HG02981 (cell line): ENCODE measurements around the gene RARG.
"Not testable (repeated sequence)": the region's sequence is repeated elsewhere in the genome, so short reads cannot be mapped to it uniquely, and the experiment has no call there.

ENCODE experiments used
- ATAC-seq: cut with Tn5 transposase; IDR thresholded peaks from one replicate; pipeline ENCODE4 v1.9.1; 2021; ENCODE audit warnings: mild to moderate bottlenecking, moderate library complexity; ENCODE audit not compliant: unreplicated experiment

RARG gene

DNA sequence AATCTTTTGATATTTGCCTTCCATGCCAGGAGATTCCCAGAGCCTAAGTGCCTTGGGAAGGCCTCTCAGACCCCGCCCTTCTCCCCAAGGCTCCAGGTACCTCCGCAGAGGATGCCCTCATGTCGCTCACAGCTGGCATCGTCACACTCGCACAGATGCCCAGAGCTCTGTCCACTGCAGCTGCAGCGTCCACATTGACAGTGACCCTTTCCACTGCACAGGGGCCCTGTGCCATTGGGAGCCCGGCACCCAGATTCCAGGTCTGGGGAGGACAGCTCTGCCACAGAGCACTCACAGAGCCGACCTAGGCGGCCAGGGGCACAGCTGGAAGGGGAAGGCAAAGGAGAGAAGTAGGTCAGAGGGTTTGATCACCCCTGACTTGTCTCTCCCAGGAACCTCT is 39.0 kb downstream of the RARG start:
- ATAC-seq: no peak

DNA sequence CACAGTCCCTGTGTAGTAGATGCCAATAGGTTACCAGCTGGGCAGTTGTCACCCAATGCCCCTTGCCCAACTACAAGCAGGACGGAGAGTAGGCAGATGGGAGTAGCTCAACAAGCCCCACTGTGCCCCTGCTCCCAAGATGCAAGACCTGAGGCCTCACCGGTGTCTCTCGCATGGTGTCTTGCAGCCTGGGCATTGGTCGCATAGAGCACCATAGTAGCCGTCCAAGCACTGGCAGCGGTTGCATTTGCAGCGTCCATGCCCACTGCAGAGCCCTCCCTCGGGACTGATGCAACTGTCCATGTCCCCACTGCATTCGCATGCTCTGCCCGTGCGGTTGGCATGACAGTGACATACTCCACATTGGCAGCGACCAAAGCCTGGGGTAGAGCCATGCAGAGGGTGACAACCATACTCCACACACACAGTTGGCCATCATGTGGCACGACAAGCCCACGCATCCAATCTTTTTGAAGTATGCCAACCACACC is 39.4 kb downstream of the RARG start:
- ATAC-seq: no peak

DNA sequence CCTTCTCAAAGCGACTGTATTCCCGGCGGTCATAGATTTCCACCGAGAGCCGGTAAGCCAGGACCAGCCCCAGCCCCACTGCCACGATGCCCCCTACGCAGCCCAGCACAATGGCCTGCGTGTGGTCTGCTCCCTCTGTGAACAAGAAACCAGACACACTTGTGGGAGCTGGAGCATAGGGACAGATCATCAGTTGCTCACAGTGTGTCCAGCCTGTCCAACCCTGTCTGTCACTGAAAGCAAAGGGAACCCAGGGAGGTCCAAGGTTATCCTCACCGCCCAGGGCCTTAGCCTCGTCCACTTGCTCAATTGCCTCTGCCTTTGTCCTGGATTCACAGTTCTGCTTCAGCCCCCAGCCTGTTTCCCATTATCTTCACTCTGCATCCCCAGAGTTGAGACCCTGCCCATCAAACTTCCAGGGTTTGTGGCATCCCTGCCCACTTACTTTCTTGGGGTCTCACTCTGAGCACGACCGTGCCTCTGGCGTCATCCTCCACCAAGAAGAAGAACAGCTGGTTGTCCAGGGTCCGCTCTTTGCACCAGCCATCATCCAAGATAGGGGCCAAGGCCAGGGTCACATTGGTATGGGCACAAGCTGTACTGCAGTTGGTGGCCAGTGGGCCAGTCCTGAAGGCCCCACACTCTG is 40.0 kb downstream of the RARG start:
- ATAC-seq: no peak

DNA sequence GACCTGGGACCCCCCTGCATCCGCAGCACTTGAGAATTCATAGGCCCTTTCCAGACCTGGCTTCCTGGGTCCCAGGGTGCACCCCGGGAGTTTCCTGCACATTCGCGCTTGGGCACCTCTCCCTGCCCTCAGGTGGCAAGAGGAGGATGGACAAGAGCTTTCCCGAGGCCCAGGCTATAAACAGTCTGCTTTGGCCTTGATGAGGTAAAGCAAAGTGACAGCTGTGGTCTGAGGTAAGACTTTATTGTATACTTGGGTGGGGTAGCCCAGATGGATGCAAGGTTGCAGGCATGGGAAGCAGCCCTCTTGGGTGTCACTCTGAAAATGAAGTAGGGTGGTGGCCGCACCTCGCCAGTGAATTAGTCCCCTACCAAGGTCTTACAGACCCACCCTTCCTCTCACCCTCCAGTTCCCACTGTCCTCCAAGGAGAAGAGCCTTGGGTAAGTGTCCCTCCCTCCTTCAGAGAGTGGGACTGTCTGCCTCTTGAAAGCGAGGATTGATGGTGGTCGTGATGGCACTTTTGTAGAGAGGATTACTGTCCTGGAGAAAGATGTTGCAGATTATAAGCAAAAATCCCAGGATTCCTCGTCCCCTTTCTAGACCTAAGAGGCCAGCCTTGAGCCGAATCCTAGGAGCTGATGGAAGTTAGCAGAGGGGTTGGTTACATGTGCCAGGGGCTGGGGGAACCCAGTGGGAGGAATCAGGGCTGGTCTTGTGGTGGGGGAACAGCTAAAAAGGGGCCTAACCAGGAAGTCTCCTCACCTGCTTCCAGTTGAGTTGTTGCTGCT is 40.7 kb downstream of the RARG start:
- no peak for ATAC-seq

DNA sequence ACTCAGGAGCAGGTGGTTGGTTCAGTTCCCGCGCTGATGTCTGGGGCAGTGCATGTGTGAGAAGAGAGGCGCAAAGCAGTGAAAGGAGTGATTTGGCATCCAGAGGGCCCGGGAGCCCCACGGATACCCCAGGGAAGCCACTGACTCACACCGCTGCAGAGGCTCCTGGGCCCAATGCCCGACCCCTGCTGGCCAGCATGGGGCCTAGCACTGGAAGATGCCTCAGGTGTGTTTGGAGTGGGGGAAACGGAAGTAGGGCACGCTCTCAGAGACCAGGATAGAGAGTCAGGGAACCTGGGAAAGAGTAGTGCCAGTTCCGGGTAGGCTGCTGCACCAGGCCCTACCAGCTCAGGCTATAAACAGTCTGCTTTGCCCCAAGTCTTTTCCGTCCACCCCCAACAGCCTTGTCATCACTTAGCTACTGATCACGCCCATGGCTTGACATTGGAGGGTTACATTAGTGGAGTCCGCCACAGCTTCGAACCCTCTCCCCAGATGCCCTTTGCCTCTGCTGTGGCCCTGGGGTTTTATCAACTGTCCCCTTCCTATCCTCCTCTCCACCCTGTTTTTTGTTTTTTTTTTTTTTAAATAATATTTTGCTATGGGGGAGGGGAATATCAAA is 41.8 kb downstream of the RARG start:
- ATAC-seq: peak; percentile 42

DNA sequence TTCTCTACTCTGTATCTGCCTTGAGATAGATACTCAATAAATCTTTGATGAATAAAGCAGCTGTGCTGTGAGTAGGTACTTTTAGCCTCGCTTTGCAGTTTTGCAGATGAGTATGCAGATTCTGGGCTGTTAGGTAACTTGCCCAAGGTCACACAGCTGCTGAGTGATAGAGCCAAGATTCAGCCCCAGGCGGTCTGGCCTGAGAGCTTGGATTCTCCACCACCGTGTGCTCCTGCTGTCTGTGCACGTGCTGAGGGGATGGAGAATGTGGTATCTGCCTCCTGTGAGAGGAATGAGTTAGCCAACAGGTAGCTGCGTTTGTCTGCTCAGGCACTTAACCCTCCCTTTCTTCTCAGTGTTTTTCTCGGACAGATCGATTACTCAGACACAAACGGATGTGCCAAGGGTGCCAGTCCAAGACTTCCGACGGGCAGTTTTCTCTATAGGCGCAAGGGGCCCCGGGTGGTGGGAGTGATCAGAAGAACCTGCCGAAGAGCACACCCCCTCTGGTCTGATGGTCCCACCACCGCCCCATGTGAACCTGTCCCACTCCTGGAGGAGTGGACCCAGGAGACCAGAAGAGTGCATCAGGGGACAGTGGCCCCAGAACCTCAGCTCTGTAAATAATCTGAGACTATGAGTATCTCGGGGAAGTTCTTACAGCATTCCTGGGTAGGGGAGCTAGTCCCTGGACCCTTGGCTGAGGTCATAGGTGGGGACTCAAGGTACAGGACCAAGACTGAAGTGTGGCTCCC is 44.7 kb downstream of the RARG start:
- ATAC-seq: no peak

DNA sequence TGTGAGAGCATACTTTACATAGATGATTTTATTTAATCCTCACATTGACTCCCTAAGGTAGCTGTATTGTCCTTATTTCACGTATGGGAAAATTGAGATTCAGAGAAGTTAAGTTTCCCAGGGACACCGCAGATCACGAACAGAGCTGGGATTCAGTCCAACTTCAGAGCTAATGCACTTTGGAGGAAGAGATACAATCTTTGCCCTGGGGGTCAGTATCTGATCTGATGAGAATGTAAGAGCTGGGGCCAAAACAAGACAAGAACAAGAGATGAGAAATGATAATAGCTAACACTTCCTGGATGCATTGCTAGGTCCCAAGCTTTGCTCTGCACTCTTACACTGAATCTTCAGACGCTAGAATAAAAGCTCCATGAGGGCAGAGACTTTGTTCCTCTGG is 45.3 kb downstream of the RARG start:
- ATAC-seq: no peak

DNA sequence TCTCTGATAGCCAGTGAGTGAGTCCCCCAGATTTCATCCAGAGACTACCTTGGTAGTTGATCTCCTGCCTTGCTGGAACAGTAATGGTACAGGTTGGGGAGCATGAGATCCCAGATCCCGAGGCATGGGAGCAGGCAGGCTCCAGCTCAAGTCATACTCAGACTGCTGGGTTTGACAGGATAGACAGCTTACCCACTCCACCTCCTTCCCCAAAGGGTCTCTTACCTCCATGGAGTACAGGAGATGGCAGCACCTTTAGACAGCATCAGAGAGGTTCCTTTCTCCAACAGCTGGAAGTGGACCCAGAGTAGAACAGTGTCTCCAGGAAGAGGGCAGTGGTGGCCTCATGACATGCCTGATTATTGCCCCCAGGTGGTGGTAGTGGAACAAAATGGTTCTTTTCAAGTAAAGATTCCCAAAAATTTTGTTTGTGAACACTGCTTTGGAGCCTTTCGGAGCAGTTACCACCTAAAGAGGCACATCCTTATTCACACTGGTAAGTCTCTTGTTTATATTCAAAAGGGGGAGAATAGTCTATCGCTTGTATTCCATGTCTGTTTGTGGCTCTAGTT is 46.3 kb downstream of the RARG start:
- no peak for ATAC-seq

DNA sequence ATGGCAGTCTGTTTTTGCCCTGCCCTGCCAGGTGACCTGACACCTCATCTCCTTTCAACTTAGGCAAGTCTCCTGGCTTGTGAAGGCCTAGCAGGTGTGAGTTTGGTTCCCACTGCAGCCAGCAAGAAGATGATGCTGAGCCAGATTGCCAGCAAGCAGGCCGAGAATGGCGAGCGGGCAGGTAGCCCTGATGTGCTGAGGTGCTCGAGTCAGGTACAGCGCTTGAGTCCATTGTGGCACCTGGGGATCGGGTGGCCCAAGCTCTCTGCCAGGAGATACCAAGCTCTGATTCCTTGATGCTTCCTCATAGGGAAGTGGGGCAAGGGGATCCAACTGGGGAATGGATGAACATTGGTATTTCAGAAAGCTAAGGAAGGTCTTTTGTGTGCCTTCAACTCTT is 47.2 kb downstream of the RARG start:
- no peak for ATAC-seq

DNA sequence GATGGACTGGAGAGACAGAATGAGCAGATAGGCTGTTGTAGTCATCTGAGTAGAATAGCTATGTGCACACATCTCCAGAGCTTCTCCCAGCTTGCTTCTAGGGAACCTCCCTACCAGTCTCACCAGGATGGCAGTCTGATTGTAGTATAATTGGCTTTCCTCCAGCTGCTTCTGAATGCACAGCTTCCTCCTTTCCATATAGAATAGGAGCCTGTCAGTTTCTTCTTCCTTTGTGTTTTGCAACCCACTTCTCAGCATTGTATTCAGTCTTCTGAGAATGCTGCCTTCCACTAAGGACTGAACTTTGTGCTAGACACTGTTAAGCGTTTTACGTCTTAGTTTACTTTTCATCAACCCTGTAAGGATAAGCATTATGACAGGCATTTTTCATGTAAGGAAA is 49.1 kb downstream of the RARG start:
- ATAC-seq: no peak

DNA sequence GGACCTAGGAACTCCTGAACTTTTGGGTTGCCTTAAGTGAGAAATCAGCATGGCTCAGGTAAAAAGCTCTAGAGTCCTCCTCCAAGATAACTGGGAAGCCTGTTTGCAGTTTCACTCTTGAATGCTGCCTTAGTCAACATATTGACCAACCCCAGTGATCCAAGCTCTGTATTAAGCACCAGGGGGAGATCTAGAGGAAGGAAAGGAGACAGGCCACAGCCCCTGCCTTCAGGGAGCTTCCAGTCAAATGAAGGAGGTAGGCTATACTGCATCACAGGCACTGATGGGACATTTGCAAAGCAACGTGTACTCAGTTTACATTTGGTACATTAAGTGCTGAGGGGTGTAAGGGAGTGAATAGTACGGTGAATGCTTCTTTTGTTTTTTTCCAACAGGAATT is 50.1 kb downstream of the RARG start:
- no peak for ATAC-seq

DNA sequence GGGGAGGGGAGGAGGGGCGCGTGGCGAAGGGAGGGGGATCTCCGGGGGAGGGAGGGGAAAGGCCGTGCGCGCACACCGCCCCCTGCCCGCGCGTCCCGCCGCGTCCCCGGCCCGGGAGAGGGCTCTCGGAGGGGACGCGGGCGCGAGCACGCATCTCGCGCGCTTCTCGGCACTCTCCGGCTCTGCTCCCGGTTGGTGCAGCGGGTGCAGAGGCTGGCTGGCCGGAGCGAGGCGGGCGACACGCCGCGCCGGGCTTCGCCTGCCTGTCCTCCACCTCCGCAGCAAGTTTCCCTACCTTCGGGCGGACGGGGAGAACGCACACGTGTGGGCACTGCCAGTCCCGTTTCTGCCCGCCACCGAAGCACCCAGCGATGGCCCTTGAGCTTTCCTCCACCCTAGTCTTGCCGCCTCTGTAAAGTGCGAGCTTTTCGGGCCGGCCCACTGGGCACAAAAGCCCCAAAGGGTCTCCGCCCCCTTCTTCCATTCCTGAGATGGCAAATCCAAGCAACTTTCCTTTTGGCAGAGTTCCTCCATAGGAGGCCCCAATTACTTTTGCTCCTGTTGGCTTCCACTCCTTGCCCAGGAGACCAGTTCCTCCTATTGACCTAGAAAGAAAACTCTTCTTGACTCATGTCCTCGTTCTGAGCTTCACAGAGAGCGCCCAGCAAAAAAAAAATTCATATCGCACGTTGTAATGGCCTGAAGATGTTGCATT is 50.9 kb downstream of the RARG start:
- peak; percentile 35 for ATAC-seq

DNA sequence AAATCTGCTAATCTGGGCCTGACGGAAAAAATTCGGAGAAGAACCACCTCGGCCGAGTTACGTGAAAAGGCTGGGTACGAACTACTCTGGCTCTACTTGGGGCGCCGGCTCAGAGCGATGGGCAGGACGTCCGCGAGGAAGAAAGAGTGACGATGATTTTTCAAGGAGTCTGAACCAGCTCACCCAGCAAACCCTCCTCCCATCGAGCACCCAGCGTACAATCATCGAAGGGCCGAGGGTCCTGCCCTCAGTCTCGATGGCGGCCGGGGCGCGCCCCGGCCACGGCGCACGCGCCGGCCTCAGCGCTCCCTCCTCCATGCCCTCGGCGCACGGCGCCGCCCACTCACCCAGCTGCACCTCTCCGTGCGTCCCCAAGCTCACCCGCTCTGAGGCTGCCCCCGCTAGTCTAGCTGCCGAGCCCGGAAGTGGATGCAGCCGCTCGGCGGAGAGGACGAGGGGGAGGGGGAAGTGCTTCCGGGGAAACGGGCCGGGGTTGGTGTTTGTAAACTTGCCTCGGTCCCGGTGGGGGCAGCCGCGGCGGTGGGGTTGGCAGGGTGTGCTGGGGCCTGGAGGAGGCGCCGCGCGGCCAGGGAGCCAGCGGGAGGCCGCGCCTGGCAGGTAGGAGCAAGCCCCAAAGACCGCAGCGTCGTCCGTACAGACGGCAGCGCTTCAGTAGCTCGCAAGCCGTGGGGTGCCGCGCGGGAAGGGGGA is 51.6 kb downstream of the RARG start, which contains the start of the genes CSAD and ZNF740:
CSAD (minus strand) TSS at position 706 of the 711 bp plus-strand sequence. CDS start 7,455 bp downstream, outside the sequence.
ZNF740 (plus strand) TSS at position 503 of the 711 bp plus-strand sequence. CDS start 1,262 bp downstream, outside the sequence.
- peak; percentile 93 for ATAC-seq

DNA sequence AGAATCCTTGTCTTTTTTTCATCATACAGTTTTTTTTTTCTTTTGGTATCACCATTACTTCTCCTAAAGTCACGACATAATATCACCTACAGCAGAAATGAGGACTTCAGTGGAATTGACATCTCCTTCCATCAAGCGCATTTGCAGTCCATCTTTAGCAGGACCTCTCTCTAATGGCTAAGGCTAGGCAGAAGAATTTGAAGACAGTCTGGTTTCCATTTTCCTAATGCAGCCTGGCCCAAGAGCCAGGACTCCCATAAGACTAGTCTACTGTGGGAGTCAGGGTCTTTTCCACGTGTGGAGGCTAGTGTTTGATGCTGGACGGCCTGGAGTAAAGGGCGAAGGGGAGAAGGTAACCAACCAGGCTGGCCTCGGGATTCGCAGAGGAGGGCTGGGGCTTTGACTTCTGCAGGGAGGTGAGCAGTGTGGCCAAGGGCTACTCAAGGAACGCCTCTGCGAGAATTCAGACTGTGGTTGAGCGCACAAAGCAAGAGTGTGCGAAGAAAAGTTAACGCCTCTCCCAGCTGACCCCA is 52.3 kb downstream of the RARG start:
- peak; percentile 3 for ATAC-seq

DNA sequence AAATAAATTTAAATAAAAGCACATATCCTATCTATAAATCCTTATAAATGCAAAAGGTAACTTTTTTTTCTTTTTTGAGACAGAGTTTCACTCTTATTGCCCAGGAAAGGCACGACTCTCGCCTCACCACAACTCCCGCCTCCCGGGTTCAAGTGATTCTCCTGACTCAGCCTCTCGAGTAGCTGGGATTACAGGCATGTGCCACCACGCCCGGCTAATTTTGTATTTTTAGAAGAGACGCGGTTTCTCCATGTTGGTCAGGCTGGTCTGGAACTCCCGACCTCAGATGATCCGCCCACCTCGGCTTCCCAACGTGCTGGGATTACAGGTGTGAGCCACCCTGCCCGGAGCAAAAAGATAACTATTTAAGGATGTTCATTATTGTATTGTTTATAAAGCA is 53.2 kb downstream of the RARG start:
- not testable (repeated sequence) for ATAC-seq

DNA sequence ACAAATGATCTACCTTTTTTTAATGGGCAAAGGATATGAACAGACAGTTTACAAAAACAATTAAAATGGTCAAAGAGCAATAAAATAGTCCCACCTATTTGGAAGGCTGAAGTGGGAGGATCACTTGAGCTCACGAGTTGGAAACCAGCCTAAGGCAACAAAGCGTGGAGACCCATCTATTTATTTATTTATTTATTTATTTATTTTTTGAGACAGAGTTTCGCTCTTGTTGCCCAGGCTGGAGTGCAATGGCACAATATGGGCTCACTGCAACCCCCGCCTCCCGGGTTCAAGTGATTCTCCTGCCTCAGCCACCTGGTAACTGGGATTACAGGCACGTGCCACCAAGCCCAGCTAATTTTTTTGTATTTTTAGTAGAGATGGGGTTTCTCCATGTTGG is 54.6 kb downstream of the RARG start:
- not testable (repeated sequence) for ATAC-seq

DNA sequence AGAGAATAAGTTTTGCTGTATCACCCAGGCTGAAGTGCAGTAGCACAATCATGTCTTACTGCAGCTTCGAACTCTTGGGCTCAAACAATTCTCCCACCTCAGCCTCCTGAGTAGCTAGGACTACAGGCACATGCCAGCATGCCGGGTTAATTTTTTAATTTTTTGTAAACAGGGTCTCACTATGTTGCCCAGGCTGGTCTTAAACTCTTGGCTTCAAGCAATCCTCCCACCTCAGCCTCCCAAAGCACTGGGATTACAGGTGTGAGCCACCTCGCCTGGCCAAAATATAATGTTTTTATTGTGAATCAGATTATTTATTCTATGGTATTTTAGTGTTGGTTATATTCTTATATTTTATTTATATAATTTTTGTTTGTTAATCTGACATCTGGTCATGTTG is 55.3 kb downstream of the RARG start:
- ATAC-seq: no peak

DNA sequence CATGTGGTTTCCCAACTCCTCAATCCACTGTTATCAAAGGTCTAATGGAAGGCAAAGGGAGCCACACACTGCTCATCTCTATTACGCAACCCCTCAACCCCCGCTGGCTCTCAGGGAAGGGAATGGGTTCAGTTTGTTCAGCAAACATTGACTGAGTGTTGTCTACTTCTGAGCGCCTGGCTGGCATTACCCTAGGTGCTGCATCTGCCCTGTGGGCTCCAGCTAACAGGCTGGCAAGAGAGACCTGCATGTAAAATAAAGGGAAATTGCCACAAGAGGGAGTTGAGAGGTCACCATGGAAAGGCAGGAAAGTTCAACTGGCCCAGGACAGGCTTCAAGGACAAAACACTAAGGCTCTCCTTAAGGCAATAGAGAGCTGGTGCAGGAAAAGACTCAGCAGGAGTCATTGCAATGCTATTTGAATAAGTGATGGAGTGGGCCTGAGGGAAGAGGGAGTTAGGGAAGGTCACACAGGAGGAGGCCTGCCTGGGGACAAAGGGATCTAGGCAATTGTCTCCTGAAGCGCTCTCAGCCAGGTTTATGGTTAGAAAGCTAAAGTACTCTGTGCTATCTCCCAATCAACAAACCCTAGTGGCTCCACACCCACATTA is 57.0 kb downstream of the RARG start:
- ATAC-seq: no peak
